Large intestine (tissue), 3 donors: ENCODE results near the gene DNAAF5. TPM values are rescaled to one million over a fixed set of nuclear protein-coding genes. Genes with fewer than 3 reads are reported as not detected.

ENCODE experiments used
- DNase-seq, 2 donors: peaks; one replicate each; pipeline versions ENCODE4 v3.0.0 to v3.0.0-alpha.2; 2013
- H3K27ac ChIP-seq: one replicate; pipeline ENCODE4 v1.5.1; 2013; ENCODE audit warnings: low read length
- H3K27me3 ChIP-seq: 2 replicates; pipeline ENCODE4 v1.6.1; 2013; ENCODE audit warnings: low read length; ENCODE audit not compliant: control insufficient read depth, insufficient read depth
- H3K36me3 ChIP-seq: 2 replicates; pipeline ENCODE4 v1.6.1; 2013; ENCODE audit warnings: low read length; ENCODE audit not compliant: control insufficient read depth, insufficient read depth
- H3K4me1 ChIP-seq: one replicate; pipeline ENCODE4 v1.6.1; 2013; ENCODE audit warnings: low read length; ENCODE audit not compliant: control insufficient read depth, insufficient read depth
- H3K4me3 ChIP-seq: one replicate; pipeline ENCODE4 v1.5.1; 2013; ENCODE audit warnings: low read length
- H3K9me3 ChIP-seq: one replicate; pipeline ENCODE4 v1.6.1; 2013; ENCODE audit warnings: mild to moderate bottlenecking, low read depth, low read length, moderate library complexity; ENCODE audit not compliant: control insufficient read depth
- WGBS: methylation state at CpG from one replicate; pipeline ENCODE4 v1.1.5; 2013; ENCODE audit warnings: low lambda C conversion rate; ENCODE audit not compliant: insufficient coverage; 5-methylcytosine and 5-hydroxymethylcytosine counted together
- polyA plus RNA-seq: library from polyadenylated mRNA; unstranded; fragments of 120-200 nt; gene quantifications from one replicate; pipeline ENCODE4 v1.2.1, GENCODE V29; 2013

The DNAAF5 gene
- polyA plus RNA-seq, 1 donor, result 26.8 TPM

- WGBS, result no CpG with 5 or more reads among the region's 11 CpGs
- H3K36me3 ChIP-seq, result no peaks in the 10 kb centered on the region
- DNase-seq, result no peak
- no peak overlapping the region for H3K4me3 ChIP-seq
- H3K27ac ChIP-seq, result no peak overlapping the region
- peaks cover 5% of the 10 kb centered on the region for H3K9me3 ChIP-seq
- peaks cover 3% of the 10 kb centered on the region for H3K4me1 ChIP-seq
- no peaks in the 10 kb centered on the region for H3K27me3 ChIP-seq
Measured at GRCh38 chr7:716636-717035, 9.9 kb upstream of the DNAAF5 start.

- DNase-seq, result no peak
- Histone ChIP-seq H3K9me3 (peaks cover 21% of the 10 kb centered on the region), H3K4me3 (no peak overlapping the region), H3K4me1 (no peaks in the 10 kb centered on the region), H3K27me3 (no peaks in the 10 kb centered on the region), H3K27ac (no peak overlapping the region), H3K36me3 (peaks cover 19% of the 10 kb centered on the region)
- WGBS, result no CpG with 5 or more reads among the region's 5 CpGs
Measured at GRCh38 chr7:721619-722248, 4.8 kb upstream of the DNAAF5 start.

GRCh38 chr7:723541-723940 is 3.0 kb upstream of the DNAAF5 start:
- Histone ChIP-seq H3K4me3 (no peak overlapping the region), H3K36me3 (peaks cover 19% of the 10 kb centered on the region), H3K27ac (no peak overlapping the region), H3K9me3 (peaks cover 21% of the 10 kb centered on the region), H3K4me1 (peaks cover 4% of the 10 kb centered on the region), H3K27me3 (no peaks in the 10 kb centered on the region)
- no CpG with 5 or more reads among the region's 9 CpGs for WGBS
- no peak for DNase-seq

- no peaks in the 10 kb centered on the region for H3K27me3 ChIP-seq
- no CpG with 5 or more reads among the region's 7 CpGs for WGBS
- no peak for DNase-seq
- H3K4me3 ChIP-seq, result no peak overlapping the region
- H3K36me3 ChIP-seq, result peaks cover 21% of the 10 kb centered on the region
- H3K9me3 ChIP-seq, result peaks cover 21% of the 10 kb centered on the region
- H3K27ac ChIP-seq, result no peak overlapping the region
- H3K4me1 ChIP-seq, result peaks cover 4% of the 10 kb centered on the region
Measured at GRCh38 chr7:724298-724697, 2.2 kb upstream of the DNAAF5 start.

- Histone ChIP-seq H3K9me3 (peaks cover 21% of the 10 kb centered on the region), H3K27me3 (no peaks in the 10 kb centered on the region), H3K27ac (no peak overlapping the region), H3K36me3 (peaks cover 33% of the 10 kb centered on the region), H3K4me3 (peak overlapping the region; percentile 51), H3K4me1 (peaks cover 4% of the 10 kb centered on the region)
- DNase-seq, result no peak
- WGBS, result 100% methylated on average over 1 of the region's 8 CpGs
Measured at GRCh38 chr7:725223-726005, 1.1 kb upstream of the DNAAF5 start.

GRCh38 chr7:726854-727103 is 280 bp downstream of the DNAAF5 start:
- Histone ChIP-seq H3K9me3 (peaks cover 16% of the 10 kb centered on the region), H3K27ac (no peak overlapping the region), H3K27me3 (no peaks in the 10 kb centered on the region), H3K36me3 (peaks cover 43% of the 10 kb centered on the region), H3K4me1 (peaks cover 6% of the 10 kb centered on the region), H3K4me3 (peak overlapping the region; percentile 51)
- no peak for DNase-seq
- WGBS, result no CpG with 5 or more reads among the region's 39 CpGs

DNA sequence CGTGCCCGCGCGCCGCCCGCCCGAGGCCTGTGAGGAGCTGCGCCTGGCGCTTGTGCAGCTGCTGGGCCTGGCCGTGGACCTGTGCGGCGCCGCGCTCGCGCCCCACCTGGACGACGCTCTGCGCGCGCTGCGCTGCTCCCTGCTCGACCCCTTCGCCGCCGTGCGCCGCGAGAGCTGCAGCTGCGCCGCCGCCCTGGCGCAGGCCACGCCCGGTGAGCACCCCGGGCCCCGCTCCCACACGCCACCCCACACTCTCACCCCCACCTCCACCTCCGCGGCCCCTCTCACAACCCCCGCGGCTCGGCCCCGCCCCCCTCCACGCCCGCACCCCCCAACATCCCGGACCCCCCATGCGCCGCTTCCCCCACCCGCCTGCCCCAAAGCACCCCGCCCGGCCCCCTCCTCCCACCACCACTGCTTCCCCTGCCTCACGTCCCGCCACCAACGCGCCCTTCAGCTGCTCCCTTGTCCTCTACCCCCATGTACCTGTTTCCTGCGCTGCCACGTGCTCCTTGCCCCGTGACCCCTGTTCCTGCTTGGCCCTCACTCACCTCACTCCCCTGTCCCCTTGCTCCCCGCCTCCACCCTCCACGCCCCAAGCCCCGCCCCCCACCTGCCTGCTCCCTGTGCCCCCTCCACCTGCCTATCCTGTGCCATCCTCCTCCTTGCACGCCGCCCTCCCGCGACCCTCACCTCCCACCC is 756 bp downstream of the DNAAF5 start, which contains the start of gene PRKAR1B:
PRKAR1B (minus strand) TSS at position 178 of the 702 bp plus-strand sequence. CDS start 15,776 bp downstream, outside the sequence.
- H3K27me3 ChIP-seq, result no peaks in the 10 kb centered on the region
- peaks cover 47% of the 10 kb centered on the region for H3K36me3 ChIP-seq
- WGBS, result no CpG with 5 or more reads among the region's 66 CpGs
- H3K27ac ChIP-seq, result peak within 1 kb of the TSS; percentile 43
- peak within 1 kb of the TSS; percentile 51 for H3K4me3 ChIP-seq
- peaks cover 10% of the 10 kb centered on the region for H3K4me1 ChIP-seq
- peaks cover 15% of the 10 kb centered on the region for H3K9me3 ChIP-seq
- DNase-seq, result peak; percentile 56 to 70

GRCh38 chr7:727806-728460 is 1.4 kb downstream of the DNAAF5 start:
- no peak for DNase-seq
- Histone ChIP-seq H3K27me3 (no peaks in the 10 kb centered on the region), H3K36me3 (peaks cover 44% of the 10 kb centered on the region), H3K4me3 (peak overlapping the region; percentile 32), H3K27ac (peak overlapping the region; percentile 43), H3K4me1 (peaks cover 16% of the 10 kb centered on the region), H3K9me3 (peaks cover 13% of the 10 kb centered on the region)
- WGBS, result 28% methylated on average over 5 of the region's 21 CpGs

- Histone ChIP-seq H3K4me1 (peaks cover 17% of the 10 kb centered on the region), H3K27ac (no peak overlapping the region), H3K9me3 (peaks cover 9% of the 10 kb centered on the region), H3K4me3 (no peak overlapping the region), H3K27me3 (no peaks in the 10 kb centered on the region), H3K36me3 (peaks cover 39% of the 10 kb centered on the region)
- no CpG with 5 or more reads among the region's 9 CpGs for WGBS
- DNase-seq, result no peak
Measured at GRCh38 chr7:728602-729001, 2.1 kb downstream of the DNAAF5 start.
